Osteocyte (in vitro differentiated cells): ENCODE data around the gene NFIX. TPM values are rescaled to one million over a fixed set of nuclear protein-coding genes. Genes with fewer than 3 reads are reported as not detected.

Source experiments
- DNase-seq: peaks from one replicate; pipeline ENCODE4 v3.0.0; 2021; ENCODE audit warnings: mixed read lengths; ENCODE audit not compliant: unreplicated experiment; ENCODE audit errors: extremely low spot score
- H3K27ac Mint-ChIP-seq: one replicate; pipeline ENCODE4 v1.8.0; 2021; ENCODE audit warnings: mild to moderate bottlenecking, mixed read lengths; ENCODE audit not compliant: unreplicated experiment
- H3K27me3 Mint-ChIP-seq: one replicate; pipeline ENCODE4 v1.8.0; 2021; ENCODE audit warnings: mixed read lengths; ENCODE audit not compliant: unreplicated experiment
- H3K36me3 Mint-ChIP-seq: one replicate; pipeline ENCODE4 v1.8.0; 2021; ENCODE audit warnings: mixed read lengths; ENCODE audit not compliant: unreplicated experiment
- H3K4me1 Mint-ChIP-seq: one replicate; pipeline ENCODE4 v1.8.0; 2021; ENCODE audit warnings: mixed read lengths; ENCODE audit not compliant: unreplicated experiment
- H3K4me3 Mint-ChIP-seq: one replicate; pipeline ENCODE4 v1.8.0; 2021; ENCODE audit warnings: mild to moderate bottlenecking, moderate library complexity, mixed read lengths; ENCODE audit not compliant: unreplicated experiment
- H3K9me3 Mint-ChIP-seq: one replicate; pipeline ENCODE4 v1.8.0; 2021; ENCODE audit warnings: mixed read lengths; ENCODE audit not compliant: unreplicated experiment
- total RNA-seq: library from RNA; stranded (reverse); gene quantifications from 2 replicates; pipeline ENCODE4 v1.2.1, GENCODE V29; 2021
- TF ChIP-seq, protein P1 (sequence below): fragments of 200-600 bp; sonication (generic); IDR thresholded peaks from 2 replicates; pipeline ENCODE4 v1.5.0; 2021; ENCODE audit warnings: antibody characterized with exemption, mild to moderate bottlenecking, moderate library complexity

NFIX gene
- total RNA-seq, 1 donor from 2014 or later: 87.0 TPM

DNA sequence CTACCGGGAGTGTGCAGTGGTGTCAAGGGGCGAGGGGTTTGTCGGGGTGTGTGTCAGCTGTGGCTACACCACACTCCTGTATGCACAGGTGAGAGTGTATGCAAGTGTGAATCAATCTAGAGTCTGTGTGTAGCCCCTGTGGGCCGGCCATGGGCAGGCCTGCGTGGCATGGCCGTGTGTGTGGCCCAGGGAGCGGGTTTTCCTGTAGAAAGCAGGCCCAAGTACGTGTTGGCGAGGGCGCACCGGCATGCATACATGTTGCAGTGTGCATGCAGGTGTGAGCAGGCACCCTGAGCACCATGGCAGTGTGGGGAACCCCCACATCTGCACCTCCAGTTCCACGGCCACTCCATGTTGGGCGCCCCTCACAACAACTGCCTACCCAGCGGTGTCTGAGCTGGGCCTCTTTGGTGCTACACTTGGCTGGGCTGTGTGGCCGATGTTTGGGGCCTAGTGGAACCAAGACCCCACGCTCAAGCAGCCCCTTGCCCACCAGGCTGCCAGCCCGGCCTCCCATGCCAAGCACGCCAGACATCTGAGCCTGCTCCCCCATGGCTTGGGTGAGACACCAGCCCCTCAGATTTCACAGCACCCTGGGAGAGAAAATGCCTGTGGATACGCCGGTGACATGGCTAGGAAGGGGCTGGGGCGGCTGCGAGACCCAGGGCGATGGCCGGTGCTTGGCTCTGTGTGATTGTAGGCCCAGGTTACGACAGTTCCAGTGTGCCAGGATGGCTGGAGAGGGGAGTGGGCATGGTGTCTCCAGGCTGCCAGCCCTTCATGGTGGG lies 2.1 kb downstream of the NFIX start:
- no peaks in the 10 kb centered on the region for H3K27me3 Mint-ChIP-seq
- H3K36me3 Mint-ChIP-seq: peaks cover 12% of the 10 kb centered on the region
- H3K9me3 Mint-ChIP-seq: no peaks in the 10 kb centered on the region
- peaks cover 17% of the 10 kb centered on the region for H3K4me1 Mint-ChIP-seq
- peak overlapping the region; percentile 67 for H3K4me3 Mint-ChIP-seq
- no peak overlapping the region for H3K27ac Mint-ChIP-seq
- TF ChIP-seq, protein P1, sequence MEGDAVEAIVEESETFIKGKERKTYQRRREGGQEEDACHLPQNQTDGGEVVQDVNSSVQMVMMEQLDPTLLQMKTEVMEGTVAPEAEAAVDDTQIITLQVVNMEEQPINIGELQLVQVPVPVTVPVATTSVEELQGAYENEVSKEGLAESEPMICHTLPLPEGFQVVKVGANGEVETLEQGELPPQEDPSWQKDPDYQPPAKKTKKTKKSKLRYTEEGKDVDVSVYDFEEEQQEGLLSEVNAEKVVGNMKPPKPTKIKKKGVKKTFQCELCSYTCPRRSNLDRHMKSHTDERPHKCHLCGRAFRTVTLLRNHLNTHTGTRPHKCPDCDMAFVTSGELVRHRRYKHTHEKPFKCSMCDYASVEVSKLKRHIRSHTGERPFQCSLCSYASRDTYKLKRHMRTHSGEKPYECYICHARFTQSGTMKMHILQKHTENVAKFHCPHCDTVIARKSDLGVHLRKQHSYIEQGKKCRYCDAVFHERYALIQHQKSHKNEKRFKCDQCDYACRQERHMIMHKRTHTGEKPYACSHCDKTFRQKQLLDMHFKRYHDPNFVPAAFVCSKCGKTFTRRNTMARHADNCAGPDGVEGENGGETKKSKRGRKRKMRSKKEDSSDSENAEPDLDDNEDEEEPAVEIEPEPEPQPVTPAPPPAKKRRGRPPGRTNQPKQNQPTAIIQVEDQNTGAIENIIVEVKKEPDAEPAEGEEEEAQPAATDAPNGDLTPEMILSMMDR: no peak
- DNase-seq: no peak

DNA sequence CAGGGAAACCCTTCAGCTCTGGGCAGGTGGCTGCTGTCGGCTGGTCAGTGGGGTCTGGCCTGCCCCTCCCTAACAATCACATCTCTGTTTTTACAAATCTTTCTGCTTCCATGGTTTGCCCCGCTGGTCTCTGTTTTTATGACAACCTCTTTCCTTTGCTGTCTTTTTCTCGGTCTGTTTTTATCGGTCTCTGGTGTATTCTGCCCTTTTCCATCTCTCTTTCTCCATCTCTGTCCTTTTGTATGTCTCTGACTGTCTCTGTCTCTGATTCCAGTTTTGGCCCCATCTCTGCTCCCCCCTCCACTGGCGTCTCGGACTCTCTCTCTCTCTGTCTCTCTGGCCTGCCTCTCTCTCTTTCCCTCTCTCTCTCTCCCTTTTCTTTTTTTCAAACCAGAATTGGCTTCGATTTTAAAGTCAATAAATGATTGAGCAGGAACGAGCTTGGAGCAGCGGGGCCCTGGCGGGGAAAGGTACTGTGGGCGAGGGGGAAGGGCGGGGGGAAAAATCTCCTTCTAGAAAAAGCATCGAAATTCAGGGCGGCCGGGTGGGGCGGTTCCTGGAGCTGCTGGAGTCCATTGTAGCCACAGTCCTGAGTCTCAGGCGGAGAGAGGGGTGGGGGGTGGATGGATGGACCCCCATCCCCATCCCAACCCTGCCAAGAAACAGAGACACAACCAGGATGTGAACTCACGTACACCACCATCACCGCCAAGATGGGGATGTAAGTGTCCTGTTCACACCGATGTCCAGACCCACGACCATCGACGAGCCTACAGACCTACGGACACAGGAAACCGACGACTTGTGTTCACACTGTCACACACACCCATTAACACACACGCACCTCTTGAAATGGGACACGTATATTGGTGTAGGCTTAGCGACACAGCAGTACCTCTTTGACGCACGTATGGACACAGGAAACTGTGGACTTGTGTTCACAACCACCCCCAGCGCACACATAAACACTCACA lies 3.0 kb downstream of the NFIX start:
- Mint-ChIP-seq H3K27ac (no peak overlapping the region), H3K4me1 (peaks cover 17% of the 10 kb centered on the region), H3K4me3 (peak overlapping the region; percentile 56), H3K27me3 (no peaks in the 10 kb centered on the region), H3K36me3 (peaks cover 15% of the 10 kb centered on the region), H3K9me3 (no peaks in the 10 kb centered on the region)
- no peak for DNase-seq
- TF ChIP-seq, protein P1: no peak

DNA sequence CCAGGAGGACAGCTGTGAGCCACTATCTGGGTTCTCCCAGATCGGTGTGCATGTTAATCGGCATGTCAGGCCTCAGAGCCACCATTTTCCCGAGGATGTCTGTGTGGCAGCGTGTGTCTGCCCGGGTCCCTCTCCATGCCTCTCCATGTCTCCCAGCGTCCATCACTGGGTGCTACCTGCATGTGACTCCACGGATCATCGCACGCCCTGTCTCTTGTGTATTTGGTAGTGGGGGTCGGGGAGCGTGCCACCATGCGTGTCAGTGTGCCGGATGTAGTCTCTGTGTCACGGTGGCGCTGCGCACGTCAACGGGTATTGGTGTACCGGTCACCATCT lies 5.9 kb downstream of the NFIX start:
- TF ChIP-seq, protein P1: no peak
- Mint-ChIP-seq H3K27me3 (no peaks in the 10 kb centered on the region), H3K4me1 (peaks cover 12% of the 10 kb centered on the region), H3K4me3 (no peak overlapping the region), H3K9me3 (no peaks in the 10 kb centered on the region), H3K27ac (no peak overlapping the region), H3K36me3 (peaks cover 17% of the 10 kb centered on the region)
- no peak for DNase-seq

DNA sequence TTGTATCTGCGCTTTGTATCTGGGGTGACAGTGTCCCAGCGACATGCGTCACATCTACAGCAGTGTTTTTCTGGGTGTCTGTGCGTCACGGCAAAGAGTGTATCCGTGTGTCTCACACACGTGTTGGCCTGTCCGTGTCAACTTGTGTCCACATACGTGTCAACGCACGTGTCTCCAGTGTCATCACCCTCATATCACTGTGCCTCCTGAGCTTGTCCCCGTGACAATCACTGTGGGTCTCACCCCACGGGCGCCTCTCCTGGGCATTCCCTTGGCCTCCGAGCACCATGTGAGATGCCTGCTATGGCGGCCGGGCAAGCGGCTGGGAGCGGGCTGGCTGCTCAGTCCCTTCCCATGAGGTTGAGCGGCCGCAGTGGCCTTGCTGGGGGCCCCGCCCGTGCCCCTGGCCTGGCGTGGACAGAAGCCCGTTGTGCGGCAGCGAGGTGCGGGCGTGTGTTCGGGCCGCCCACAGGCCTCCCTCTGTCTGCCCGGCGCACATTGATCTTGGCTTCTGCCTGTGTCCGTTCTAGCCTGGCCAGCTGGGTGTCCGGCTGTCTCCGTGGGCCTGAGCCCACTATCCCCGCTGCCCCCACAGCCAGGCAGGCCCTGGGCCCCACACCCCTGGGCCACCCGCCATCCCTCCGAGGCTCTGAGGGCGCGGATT lies 6.4 kb downstream of the NFIX start:
- Mint-ChIP-seq H3K9me3 (no peaks in the 10 kb centered on the region), H3K4me1 (peaks cover 12% of the 10 kb centered on the region), H3K27me3 (no peaks in the 10 kb centered on the region), H3K36me3 (peaks cover 17% of the 10 kb centered on the region), H3K4me3 (no peak overlapping the region), H3K27ac (no peak overlapping the region)
- TF ChIP-seq, protein P1: no peak
- DNase-seq: no peak
